Smooth muscle cell (in vitro differentiated cells): ENCODE measurements around the gene RPS5. TPM values are rescaled to one million over a fixed set of nuclear protein-coding genes. Genes with fewer than 3 reads are reported as not detected.

Experiments used
- DNase-seq: peaks from one replicate; lab custom pipeline; 2025; ENCODE audit not compliant: unreplicated experiment; lab: John Stamatoyannopoulos, UW
- H2AFZ ChIP-seq: fragments of 200-600 bp; sonication (generic); 2 replicates; pipeline ENCODE4 v1.6.0; 2016; ENCODE audit warnings: antibody characterized with exemption, low read depth, mild to moderate bottlenecking
- H3F3A ChIP-seq: fragments of 200-600 bp; sonication (generic); 2 replicates; pipeline ENCODE4 v1.6.0; 2017; ENCODE audit warnings: antibody characterized with exemption, low read depth
- H3K27ac ChIP-seq: fragments of 200-600 bp; sonication (generic); 2 replicates; pipeline ENCODE4 v1.5.1; 2016; ENCODE audit warnings: low read depth, mild to moderate bottlenecking
- H3K27me3 ChIP-seq: fragments of 200-600 bp; sonication (generic); 2 replicates; pipeline ENCODE4 v1.6.1; 2016; ENCODE audit warnings: low read depth, mild to moderate bottlenecking
- H3K36me3 ChIP-seq: fragments of 200-600 bp; sonication (generic); 2 replicates; pipeline ENCODE4 v1.5.1; 2016; ENCODE audit warnings: low read depth
- H3K4me1 ChIP-seq: fragments of 200-600 bp; sonication (generic); 2 replicates; pipeline ENCODE4 v1.5.1; 2016; ENCODE audit warnings: low read depth
- H3K4me2 ChIP-seq: fragments of 200-600 bp; sonication (generic); 2 replicates; pipeline ENCODE4 v1.6.0; 2016; ENCODE audit warnings: mild to moderate bottlenecking
- H3K4me3 ChIP-seq: fragments of 200-600 bp; sonication (generic); 2 replicates; pipeline ENCODE4 v1.5.1; 2016; ENCODE audit warnings: mild to moderate bottlenecking
- H3K79me2 ChIP-seq: fragments of 200-600 bp; sonication (generic); 2 replicates; pipeline ENCODE4 v1.6.0; 2016; ENCODE audit warnings: low read depth, mild to moderate bottlenecking
- H3K9ac ChIP-seq: fragments of 200-600 bp; sonication (generic); 2 replicates; pipeline ENCODE4 v1.6.0; 2016; ENCODE audit warnings: low read depth
- H3K9me3 ChIP-seq: fragments of 200-600 bp; sonication (generic); replicated peaks from 2 replicates; pipeline ENCODE4 v1.5.1; 2016; ENCODE audit warnings: low read depth
- H4K20me1 ChIP-seq: fragments of 200-600 bp; sonication (generic); 2 replicates; pipeline ENCODE4 v1.6.0; 2016; ENCODE audit warnings: low read depth
- WGBS: methylation state at CpG from one replicate; pipeline ENCODE4 v1.1.7; 2016; ENCODE audit warnings: low lambda C conversion rate; 5-methylcytosine and 5-hydroxymethylcytosine counted together
- polyA plus RNA-seq: library from polyadenylated mRNA; unstranded; fragments of >200 nt; fragmentation: Nextera tagmentation; extraction: Ambion mirVana; gene quantifications from 2 replicates; pipeline ENCODE4 v1.2.1, GENCODE V29; 2016
- total RNA-seq: library from RNA; depleted of rRNA; stranded (reverse); fragments of >200 nt; gene quantifications from 2 replicates; pipeline ENCODE4 v1.2.3, GENCODE V29; 2014
- TF ChIP-seq, protein P1 (sequence below): fragments of 200-600 bp; sonication (generic); IDR thresholded peaks from 2 replicates; pipeline ENCODE4 v1.5.1; 2017; ENCODE audit warnings: borderline replicate concordance, mild to moderate bottlenecking, antibody characterized with exemption; ENCODE audit not compliant: insufficient read depth, poor library complexity, severe bottlenecking

RPS5 gene
- 1,602 and 1,773 TPM in 2 replicates for total RNA-seq
- polyA plus RNA-seq = 650 and 684 TPM in 2 replicates

DNA sequence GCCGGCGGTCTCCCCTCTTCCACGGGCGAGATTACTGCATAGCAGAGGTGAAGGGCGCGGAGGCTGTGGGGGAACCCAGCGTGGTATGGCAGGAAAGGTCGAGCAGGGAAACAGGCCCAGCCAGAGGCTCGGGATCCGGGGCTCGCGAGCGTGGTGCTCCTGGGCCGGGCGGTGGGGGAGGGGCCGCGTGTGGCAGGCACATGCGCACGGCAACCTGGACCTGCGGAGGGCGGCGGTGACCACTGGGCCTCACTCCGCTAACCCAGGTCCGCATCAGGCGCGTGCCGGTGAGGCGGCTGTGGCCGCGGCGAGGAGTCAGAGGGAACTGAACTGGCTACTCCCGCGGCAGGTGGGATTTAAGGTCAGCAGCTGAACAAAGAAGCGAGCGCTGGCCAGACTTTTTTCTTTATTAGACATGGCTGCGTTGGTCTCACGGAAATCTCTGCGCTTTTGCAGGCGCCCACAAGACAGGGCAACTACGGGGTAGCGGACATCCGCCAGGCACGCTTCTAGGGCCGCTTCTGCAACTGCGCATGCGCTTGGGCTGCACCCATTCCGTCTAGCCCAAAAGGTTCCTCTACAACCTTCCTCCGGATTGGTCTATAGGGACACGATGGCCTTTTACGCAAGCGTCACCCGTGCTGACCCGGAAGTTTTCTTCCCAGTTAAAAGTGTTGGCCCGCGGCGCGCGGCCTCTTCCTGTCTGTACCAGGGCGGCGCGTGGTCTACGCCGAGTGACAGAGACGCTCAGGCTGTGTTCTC lies at the start of gene RPS5:
Gene RPS5, plus strand, starts transcription at position 694 of the 762 bp plus-strand sequence. CDS start 869 bp downstream, outside the sequence.
- peaks cover 52% of the 10 kb centered on the region for H3K79me2 ChIP-seq
- peaks cover 43% of the 10 kb centered on the region for H4K20me1 ChIP-seq
- under 1% methylated on average over 60 of the region's 64 CpGs for WGBS
- no peaks in the 10 kb centered on the region for H3F3A ChIP-seq
- H3K27me3 ChIP-seq = no peaks in the 10 kb centered on the region
- peak within 1 kb of the TSS; percentile 81 for H2AFZ ChIP-seq
- TF ChIP-seq, protein P1, sequence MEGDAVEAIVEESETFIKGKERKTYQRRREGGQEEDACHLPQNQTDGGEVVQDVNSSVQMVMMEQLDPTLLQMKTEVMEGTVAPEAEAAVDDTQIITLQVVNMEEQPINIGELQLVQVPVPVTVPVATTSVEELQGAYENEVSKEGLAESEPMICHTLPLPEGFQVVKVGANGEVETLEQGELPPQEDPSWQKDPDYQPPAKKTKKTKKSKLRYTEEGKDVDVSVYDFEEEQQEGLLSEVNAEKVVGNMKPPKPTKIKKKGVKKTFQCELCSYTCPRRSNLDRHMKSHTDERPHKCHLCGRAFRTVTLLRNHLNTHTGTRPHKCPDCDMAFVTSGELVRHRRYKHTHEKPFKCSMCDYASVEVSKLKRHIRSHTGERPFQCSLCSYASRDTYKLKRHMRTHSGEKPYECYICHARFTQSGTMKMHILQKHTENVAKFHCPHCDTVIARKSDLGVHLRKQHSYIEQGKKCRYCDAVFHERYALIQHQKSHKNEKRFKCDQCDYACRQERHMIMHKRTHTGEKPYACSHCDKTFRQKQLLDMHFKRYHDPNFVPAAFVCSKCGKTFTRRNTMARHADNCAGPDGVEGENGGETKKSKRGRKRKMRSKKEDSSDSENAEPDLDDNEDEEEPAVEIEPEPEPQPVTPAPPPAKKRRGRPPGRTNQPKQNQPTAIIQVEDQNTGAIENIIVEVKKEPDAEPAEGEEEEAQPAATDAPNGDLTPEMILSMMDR = no peak
- DNase-seq = peak; percentile 76
- H3K4me2 ChIP-seq = peak within 1 kb of the TSS; percentile 99
- H3K9ac ChIP-seq = peak within 1 kb of the TSS; percentile 88
- peak within 1 kb of the TSS; percentile 91 for H3K27ac ChIP-seq
- peak within 1 kb of the TSS; percentile 68 for H3K4me3 ChIP-seq
- no peaks in the 10 kb centered on the region for H3K36me3 ChIP-seq
- peaks cover 17% of the 10 kb centered on the region for H3K4me1 ChIP-seq
- no peaks in the 10 kb centered on the region for H3K9me3 ChIP-seq

GRCh38 chr19:58338336-58338735 lies 48.7 kb upstream of the RPS5 start:
- no peaks in the 10 kb centered on the region for H3K4me1 ChIP-seq
- no peak overlapping the region for H3K27ac ChIP-seq
- H3K36me3 ChIP-seq = no peaks in the 10 kb centered on the region
- H4K20me1 ChIP-seq = peaks cover 20% of the 10 kb centered on the region
- H3K9ac ChIP-seq = no peak overlapping the region
- H3K4me2 ChIP-seq = no peak overlapping the region
- H3K79me2 ChIP-seq = no peaks in the 10 kb centered on the region
- no peaks in the 10 kb centered on the region for H3K9me3 ChIP-seq
- no peaks in the 10 kb centered on the region for H3F3A ChIP-seq
- TF ChIP-seq, protein P1 = no peak
- H3K27me3 ChIP-seq = no peaks in the 10 kb centered on the region
- no peak for DNase-seq
- H2AFZ ChIP-seq = no peak overlapping the region
- no peak overlapping the region for H3K4me3 ChIP-seq
- WGBS = 99% methylated on average over 11 of the region's 11 CpGs

- H3K9ac ChIP-seq = no peak overlapping the region
- H3K4me3 ChIP-seq = no peak overlapping the region
- no peak overlapping the region for H3K4me2 ChIP-seq
- H4K20me1 ChIP-seq = peaks cover 20% of the 10 kb centered on the region
- H3K9me3 ChIP-seq = no peaks in the 10 kb centered on the region
- H3K27ac ChIP-seq = no peak overlapping the region
- DNase-seq = no peak
- WGBS = 87% methylated on average over 30 of the region's 30 CpGs
- TF ChIP-seq, protein P1 = peak; percentile 4
- no peaks in the 10 kb centered on the region for H3F3A ChIP-seq
- no peak overlapping the region for H2AFZ ChIP-seq
- H3K4me1 ChIP-seq = no peaks in the 10 kb centered on the region
- H3K27me3 ChIP-seq = no peaks in the 10 kb centered on the region
- no peaks in the 10 kb centered on the region for H3K36me3 ChIP-seq
- no peaks in the 10 kb centered on the region for H3K79me2 ChIP-seq
Observed at GRCh38 chr19:58338825-58339558, 48.1 kb upstream of the RPS5 start.
